Measurements from ENCODE around the gene FGF2.

Gene FGF2

DNA sequence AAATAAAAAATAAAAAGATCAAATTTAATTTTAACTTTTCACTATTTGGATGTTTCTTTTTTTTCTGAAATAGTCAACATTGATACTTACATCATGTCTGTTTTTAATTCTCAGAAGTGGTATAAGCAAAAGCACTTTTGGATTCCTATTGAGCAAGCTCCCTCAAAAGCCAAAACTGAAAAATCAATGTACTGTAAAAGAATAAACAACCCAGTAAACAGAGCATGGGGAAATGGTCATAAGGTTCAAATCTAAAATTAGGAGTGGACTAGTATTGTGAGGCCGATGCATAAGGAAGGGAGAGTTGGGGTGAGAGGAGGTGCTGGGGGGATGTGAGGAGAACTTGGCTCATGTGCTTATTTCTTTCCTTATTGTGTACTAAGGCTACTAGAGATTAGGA, 57.9 kb downstream of the FGF2 start:
- Histone ChIP-seq H3K79me2 (ENCODE audit: insufficient read depth, low read length) (no peaks in the 10 kb centered on the region), H3K27ac (ENCODE audit: low read depth, low read length) (no peak overlapping the region), H3K9me3 (ENCODE audit: insufficient read depth, low read length) (no peaks in the 10 kb centered on the region), H2AFZ (ENCODE audit: low read depth, low read length, severe bottlenecking) (no peak overlapping the region), H3F3A (ENCODE audit: insufficient read depth) (no peaks in the 10 kb centered on the region), H3K36me3 (ENCODE audit: low read length) (no peaks in the 10 kb centered on the region), H3K4me3 (ENCODE audit: insufficient read depth, low read length, poor library complexity, severe bottlenecking) (no peak overlapping the region), H3K27me3 (ENCODE audit: low read length) (no peaks in the 10 kb centered on the region), H4K20me1 (ENCODE audit: low read depth, low read length) (no peaks in the 10 kb centered on the region), H3K9ac (ENCODE audit: low read length) (no peak overlapping the region), H3K4me2 (ENCODE audit: low read depth, low read length, poor library complexity, severe bottlenecking) (no peak overlapping the region), H3K9me2 (replicated peaks; ENCODE audit: insufficient read depth, low read length) (no peaks in the 10 kb centered on the region)
- TF ChIP-seq, protein P1, sequence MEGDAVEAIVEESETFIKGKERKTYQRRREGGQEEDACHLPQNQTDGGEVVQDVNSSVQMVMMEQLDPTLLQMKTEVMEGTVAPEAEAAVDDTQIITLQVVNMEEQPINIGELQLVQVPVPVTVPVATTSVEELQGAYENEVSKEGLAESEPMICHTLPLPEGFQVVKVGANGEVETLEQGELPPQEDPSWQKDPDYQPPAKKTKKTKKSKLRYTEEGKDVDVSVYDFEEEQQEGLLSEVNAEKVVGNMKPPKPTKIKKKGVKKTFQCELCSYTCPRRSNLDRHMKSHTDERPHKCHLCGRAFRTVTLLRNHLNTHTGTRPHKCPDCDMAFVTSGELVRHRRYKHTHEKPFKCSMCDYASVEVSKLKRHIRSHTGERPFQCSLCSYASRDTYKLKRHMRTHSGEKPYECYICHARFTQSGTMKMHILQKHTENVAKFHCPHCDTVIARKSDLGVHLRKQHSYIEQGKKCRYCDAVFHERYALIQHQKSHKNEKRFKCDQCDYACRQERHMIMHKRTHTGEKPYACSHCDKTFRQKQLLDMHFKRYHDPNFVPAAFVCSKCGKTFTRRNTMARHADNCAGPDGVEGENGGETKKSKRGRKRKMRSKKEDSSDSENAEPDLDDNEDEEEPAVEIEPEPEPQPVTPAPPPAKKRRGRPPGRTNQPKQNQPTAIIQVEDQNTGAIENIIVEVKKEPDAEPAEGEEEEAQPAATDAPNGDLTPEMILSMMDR (IDR thresholded peaks at IDR 0.05; ENCODE audit: insufficient read depth, low read length, poor library complexity, severe bottlenecking): no peak
- no peak for TF ChIP-seq EZH2phosphoT487 (conservative IDR thresholded peaks at IDR 0.05; ENCODE audit: low read length)

DNA sequence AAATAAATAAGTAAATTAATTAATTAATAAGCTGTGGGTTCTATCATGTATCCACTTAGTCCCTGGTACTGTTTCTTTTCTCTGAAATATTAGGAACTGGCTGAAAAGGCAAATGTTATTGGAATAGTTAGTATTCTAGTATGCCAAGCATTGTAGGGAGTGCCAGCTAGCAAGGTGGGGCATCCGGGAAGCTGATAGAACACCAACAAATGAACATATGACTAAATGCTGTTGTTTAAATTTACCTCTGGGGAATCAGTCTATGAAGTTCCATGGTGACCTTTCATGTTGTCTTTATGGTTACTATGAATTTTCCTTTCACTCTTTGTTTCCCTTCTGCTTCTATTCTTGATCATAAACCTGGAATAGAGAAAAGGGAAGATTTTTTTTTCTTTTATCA, 63.1 kb downstream of the FGF2 start:
- H3K27me3 ChIP-seq (ENCODE audit: low read length): no peaks in the 10 kb centered on the region
- no peaks in the 10 kb centered on the region for H3K9me3 ChIP-seq (ENCODE audit: insufficient read depth, low read length)
- H3F3A ChIP-seq (ENCODE audit: insufficient read depth): no peaks in the 10 kb centered on the region
- H3K4me2 ChIP-seq (ENCODE audit: low read depth, low read length, poor library complexity, severe bottlenecking): no peak overlapping the region
- TF ChIP-seq, protein P1 (IDR thresholded peaks at IDR 0.05; ENCODE audit: insufficient read depth, low read length, poor library complexity, severe bottlenecking): no peak
- no peak for TF ChIP-seq EZH2phosphoT487 (conservative IDR thresholded peaks at IDR 0.05; ENCODE audit: low read length)
- no peak overlapping the region for H3K27ac ChIP-seq (ENCODE audit: low read depth, low read length)
- no peaks in the 10 kb centered on the region for H3K36me3 ChIP-seq (ENCODE audit: low read length)
- no peaks in the 10 kb centered on the region for H3K9me2 ChIP-seq (replicated peaks; ENCODE audit: insufficient read depth, low read length)
- no peak overlapping the region for H3K9ac ChIP-seq (ENCODE audit: low read length)
- no peaks in the 10 kb centered on the region for H3K79me2 ChIP-seq (ENCODE audit: insufficient read depth, low read length)
- H3K4me3 ChIP-seq (ENCODE audit: insufficient read depth, low read length, poor library complexity, severe bottlenecking): no peak overlapping the region
- H4K20me1 ChIP-seq (ENCODE audit: low read depth, low read length): no peaks in the 10 kb centered on the region
- H2AFZ ChIP-seq (ENCODE audit: low read depth, low read length, severe bottlenecking): no peak overlapping the region

DNA sequence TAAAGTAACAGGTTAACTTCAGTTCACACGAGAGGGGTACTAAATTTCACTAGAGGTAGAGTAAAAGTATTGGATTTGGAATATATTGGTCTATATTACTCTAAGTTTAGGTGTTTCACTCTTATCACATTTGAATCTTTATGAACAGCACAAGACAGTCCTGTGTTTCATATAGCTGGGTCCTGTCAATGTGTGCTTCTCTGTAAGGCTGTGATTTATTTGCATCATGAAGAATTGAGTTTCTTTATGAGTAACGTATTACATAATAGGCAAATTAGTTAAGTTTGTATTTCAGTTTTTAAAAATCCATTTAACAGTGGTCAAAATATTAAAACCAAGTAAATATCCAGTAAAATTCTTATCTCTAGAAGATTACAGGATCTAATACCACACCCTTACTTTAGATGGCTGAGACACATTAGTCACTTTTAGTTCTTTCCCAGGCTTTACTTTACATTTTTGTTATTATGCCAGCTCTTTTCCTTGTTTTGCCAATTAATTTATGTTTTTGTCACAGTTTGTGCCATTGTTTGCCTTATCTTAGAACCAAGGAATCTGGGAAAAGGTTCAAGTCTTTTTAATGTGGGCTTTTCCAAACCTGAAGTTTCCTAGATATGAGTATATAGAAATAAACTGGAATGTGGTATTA, 63.6 kb downstream of the FGF2 start:
- Histone ChIP-seq H4K20me1 (ENCODE audit: low read depth, low read length) (no peaks in the 10 kb centered on the region), H2AFZ (ENCODE audit: low read depth, low read length, severe bottlenecking) (no peak overlapping the region), H3K27ac (ENCODE audit: low read depth, low read length) (no peak overlapping the region), H3K9me3 (ENCODE audit: insufficient read depth, low read length) (no peaks in the 10 kb centered on the region), H3K27me3 (ENCODE audit: low read length) (no peaks in the 10 kb centered on the region), H3K79me2 (ENCODE audit: insufficient read depth, low read length) (no peaks in the 10 kb centered on the region), H3F3A (ENCODE audit: insufficient read depth) (no peaks in the 10 kb centered on the region), H3K36me3 (ENCODE audit: low read length) (no peaks in the 10 kb centered on the region), H3K4me2 (ENCODE audit: low read depth, low read length, poor library complexity, severe bottlenecking) (no peak overlapping the region), H3K9me2 (replicated peaks; ENCODE audit: insufficient read depth, low read length) (no peaks in the 10 kb centered on the region), H3K9ac (ENCODE audit: low read length) (no peak overlapping the region), H3K4me3 (ENCODE audit: insufficient read depth, low read length, poor library complexity, severe bottlenecking) (no peak overlapping the region)
- TF ChIP-seq, protein P1 (IDR thresholded peaks at IDR 0.05; ENCODE audit: insufficient read depth, low read length, poor library complexity, severe bottlenecking): no peak
- TF ChIP-seq EZH2phosphoT487 (conservative IDR thresholded peaks at IDR 0.05; ENCODE audit: low read length): no peak

Data from SU-DHL-6 (cell line).